ENCODE results near the gene EIF4B.
"Not testable (repeated sequence)": the region's sequence is repeated elsewhere in the genome, so short reads cannot be mapped to it uniquely, and the experiment has no call there.

DNA sequence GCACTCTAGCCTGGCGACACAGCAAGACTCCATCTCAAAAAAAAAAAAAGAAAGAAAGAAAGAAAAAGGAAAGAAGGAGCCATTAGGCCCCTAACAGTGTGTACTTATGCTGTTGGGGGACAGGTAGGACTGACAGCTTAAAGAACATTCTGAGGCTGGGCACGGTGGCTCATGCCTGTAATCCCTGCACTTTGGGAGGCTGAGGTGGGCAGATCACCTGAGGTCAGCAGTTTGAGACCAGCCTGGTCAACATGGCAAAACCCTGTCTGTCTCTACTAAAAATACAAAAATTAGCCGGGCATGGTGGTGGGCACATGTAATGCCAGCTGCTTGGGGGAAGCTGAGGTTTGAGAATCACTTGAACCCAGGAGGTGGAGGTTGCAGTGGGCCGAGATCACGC, 14.0 kb upstream of the EIF4B start:
- TF ChIP-seq, protein P1, sequence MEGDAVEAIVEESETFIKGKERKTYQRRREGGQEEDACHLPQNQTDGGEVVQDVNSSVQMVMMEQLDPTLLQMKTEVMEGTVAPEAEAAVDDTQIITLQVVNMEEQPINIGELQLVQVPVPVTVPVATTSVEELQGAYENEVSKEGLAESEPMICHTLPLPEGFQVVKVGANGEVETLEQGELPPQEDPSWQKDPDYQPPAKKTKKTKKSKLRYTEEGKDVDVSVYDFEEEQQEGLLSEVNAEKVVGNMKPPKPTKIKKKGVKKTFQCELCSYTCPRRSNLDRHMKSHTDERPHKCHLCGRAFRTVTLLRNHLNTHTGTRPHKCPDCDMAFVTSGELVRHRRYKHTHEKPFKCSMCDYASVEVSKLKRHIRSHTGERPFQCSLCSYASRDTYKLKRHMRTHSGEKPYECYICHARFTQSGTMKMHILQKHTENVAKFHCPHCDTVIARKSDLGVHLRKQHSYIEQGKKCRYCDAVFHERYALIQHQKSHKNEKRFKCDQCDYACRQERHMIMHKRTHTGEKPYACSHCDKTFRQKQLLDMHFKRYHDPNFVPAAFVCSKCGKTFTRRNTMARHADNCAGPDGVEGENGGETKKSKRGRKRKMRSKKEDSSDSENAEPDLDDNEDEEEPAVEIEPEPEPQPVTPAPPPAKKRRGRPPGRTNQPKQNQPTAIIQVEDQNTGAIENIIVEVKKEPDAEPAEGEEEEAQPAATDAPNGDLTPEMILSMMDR (conservative IDR thresholded peaks at IDR 0.05) = not testable (repeated sequence)
- not testable (repeated sequence) for TF ChIP-seq EZH2 (IDR thresholded peaks at IDR 0.05; ENCODE audit: low read depth)
